Epithelial cell of proximal tubule (primary cell): ENCODE measurements around the gene CPEB4. TPM values are rescaled to one million over a fixed set of nuclear protein-coding genes. Genes with fewer than 3 reads are reported as not detected.

ENCODE experiments used
- DNase-seq: peaks from one replicate; pipeline ENCODE4 v3.0.0-alpha.2; 2011; ENCODE audit warnings: low read depth
- H3K4me3 ChIP-seq: 2 replicates; pipeline ENCODE4 v1.5.1; 2011; ENCODE audit warnings: low read depth, mild to moderate bottlenecking, low read length
- CTCF ChIP-seq: conservative IDR thresholded peaks from 2 replicates; pipeline ENCODE4 v1.5.1; 2012; ENCODE audit warnings: low read depth, mild to moderate bottlenecking, low read length
- total RNA-seq: library from RNA; depleted of rRNA; stranded (reverse); fragments of >200 nt; gene quantifications from 2 replicates; pipeline ENCODE4 v1.2.3, GENCODE V29; 2015

Gene CPEB4
- total RNA-seq, 1 donor from 2014 or later: 17.5 TPM

DNA sequence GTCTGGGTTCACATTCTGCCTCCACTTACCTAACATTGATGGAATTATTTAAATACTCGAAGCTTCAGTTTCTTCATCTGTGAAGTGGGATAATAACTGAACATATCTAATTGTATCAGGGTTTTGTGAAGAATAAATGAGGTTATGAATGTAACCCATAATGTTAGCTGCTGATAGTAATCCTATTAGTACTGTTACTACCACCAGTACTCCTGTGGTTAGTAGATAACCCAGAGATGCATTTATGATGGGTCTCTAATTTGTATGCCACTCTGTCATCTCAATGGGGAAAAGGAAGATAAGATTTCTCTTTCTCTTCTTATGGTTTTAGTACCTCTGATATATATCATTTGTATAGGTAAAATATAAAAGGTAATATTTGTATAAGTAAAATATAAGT lies 16.0 kb downstream of the CPEB4 start:
- no peak for TF ChIP-seq CTCF
- no peak for DNase-seq
- H3K4me3 ChIP-seq: no peak overlapping the region

GRCh38 chr5:173907284-173907683 lies 19.1 kb downstream of the CPEB4 start:
- no peak overlapping the region for H3K4me3 ChIP-seq
- TF ChIP-seq CTCF: no peak
- DNase-seq: no peak

GRCh38 chr5:173907686-173908371 lies 19.7 kb downstream of the CPEB4 start:
- peak; percentile 67 for DNase-seq
- no peak overlapping the region for H3K4me3 ChIP-seq
- no peak for TF ChIP-seq CTCF

DNA sequence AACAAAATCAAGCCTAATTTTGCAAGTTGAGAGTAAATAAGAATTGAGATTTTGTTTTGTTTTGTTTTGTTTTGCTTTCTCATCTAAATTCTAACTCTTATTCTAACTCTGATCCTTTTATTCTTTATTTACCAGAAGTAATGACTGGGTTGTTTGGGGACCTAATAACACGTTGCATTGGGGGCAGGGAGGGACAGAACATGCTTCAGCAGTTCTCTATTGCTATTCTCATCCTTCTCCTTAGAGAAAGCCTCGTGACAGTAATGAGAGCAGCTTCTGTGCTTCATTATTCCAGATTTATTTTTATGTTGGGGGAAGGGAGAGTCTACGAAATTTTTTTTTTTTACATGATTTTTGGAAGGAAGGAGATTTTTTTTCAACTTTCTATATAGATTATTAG lies 21.1 kb downstream of the CPEB4 start:
- no peak overlapping the region for H3K4me3 ChIP-seq
- DNase-seq: no peak
- TF ChIP-seq CTCF: no peak

DNA sequence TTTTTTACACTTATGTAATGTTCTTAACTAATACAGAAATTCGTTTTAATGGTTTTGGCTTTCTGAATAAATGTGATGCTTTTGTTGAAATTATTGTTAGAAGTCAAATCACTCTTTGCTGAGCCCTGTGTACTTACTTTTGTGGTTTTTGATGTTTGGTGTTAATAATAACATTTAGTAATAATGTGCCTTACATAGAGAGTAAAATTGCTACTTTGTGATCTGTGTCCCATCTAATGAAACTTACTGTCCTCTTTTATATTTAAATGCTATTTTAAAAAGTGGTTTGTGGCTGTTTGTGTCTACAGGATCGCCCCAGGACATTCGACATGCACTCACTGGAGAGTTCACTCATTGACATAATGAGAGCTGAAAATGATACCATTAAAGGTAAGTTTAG lies 22.1 kb downstream of the CPEB4 start:
- no peak for TF ChIP-seq CTCF
- no peak overlapping the region for H3K4me3 ChIP-seq
- no peak for DNase-seq

DNA sequence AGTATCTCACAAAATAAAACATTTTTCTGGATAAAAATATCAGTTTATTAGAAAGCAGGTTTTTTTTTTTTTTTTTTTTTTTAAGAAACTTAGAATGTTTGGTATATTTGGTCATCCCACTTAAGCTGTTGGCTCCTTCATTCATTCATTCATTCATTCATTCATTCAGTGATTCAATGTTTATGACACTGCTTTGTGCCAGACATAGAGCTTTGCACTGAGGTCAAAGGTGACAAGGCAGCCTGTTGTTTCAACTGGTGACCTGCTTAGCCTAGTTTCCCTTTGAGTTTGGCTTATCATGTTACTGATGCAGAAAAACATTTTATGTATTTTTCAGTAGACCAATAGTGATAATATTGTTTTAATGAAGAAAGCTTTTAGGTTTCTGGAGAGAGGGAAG lies 23.5 kb downstream of the CPEB4 start:
- TF ChIP-seq CTCF: no peak
- no peak overlapping the region for H3K4me3 ChIP-seq
- DNase-seq: no peak

- no peak for TF ChIP-seq CTCF
- DNase-seq: no peak
- H3K4me3 ChIP-seq: no peak overlapping the region
These were observed 25.7 kb downstream of the CPEB4 start for GRCh38 chr5:173913686-173914321.
